Gastroesophageal sphincter (tissue), 3 donors: Measurements from ENCODE around the gene CTNNA2.

Source experiments
- CTCF ChIP-seq, 4 experiments: fragments of 200-600 bp in 2 of 4; fragments of 450-650 bp in 2 of 4; sonication (generic) in 1 of 4; IDR thresholded peaks; one replicate each; pipeline ENCODE4 v1.5.1; 2017 to 2019; ENCODE audit warnings: antibody characterized with exemption in 4 of 4, mild to moderate bottlenecking in 2 of 4, moderate library complexity in 2 of 4
- EP300 ChIP-seq: sonication (generic); formaldehyde crosslinking; IDR thresholded peaks from one replicate; pipeline ENCODE4 v1.6.1; 2017; ENCODE audit warnings: antibody characterized with exemption, mild to moderate bottlenecking
- POLR2A ChIP-seq, 2 donors: fragments of 450-650 bp; IDR thresholded peaks; one replicate each; pipeline ENCODE4 v1.6.1; 2017; ENCODE audit warnings: antibody characterized with exemption in 2 of 2, mild to moderate bottlenecking in 2 of 2, moderate library complexity in 1 of 2
- POLR2AphosphoS5 ChIP-seq: sonication (generic); formaldehyde crosslinking; IDR thresholded peaks from one replicate; pipeline ENCODE4 v1.6.1; 2017; ENCODE audit warnings: antibody characterized with exemption

- TF ChIP-seq POLR2AphosphoS5 (no peak), POLR2A (IDR thresholded peaks at IDR 0.05) (no peak), CTCF (IDR thresholded peaks at IDR 0.05) (peak in 1 of 4 experiments; percentile 42), EP300 (no peak)
Measured at GRCh38 chr2:79512442-79513401, at the start of gene CTNNA2.
